NCI-H526 treated with DMSO at 0.1 percent for 48 hours (cell line): ENCODE measurements around the gene DVL3.

Source experiments
- DNase-seq: peaks from one replicate; lab custom pipeline; 2025; lab: John Stamatoyannopoulos, UW

The DVL3 gene

DNA sequence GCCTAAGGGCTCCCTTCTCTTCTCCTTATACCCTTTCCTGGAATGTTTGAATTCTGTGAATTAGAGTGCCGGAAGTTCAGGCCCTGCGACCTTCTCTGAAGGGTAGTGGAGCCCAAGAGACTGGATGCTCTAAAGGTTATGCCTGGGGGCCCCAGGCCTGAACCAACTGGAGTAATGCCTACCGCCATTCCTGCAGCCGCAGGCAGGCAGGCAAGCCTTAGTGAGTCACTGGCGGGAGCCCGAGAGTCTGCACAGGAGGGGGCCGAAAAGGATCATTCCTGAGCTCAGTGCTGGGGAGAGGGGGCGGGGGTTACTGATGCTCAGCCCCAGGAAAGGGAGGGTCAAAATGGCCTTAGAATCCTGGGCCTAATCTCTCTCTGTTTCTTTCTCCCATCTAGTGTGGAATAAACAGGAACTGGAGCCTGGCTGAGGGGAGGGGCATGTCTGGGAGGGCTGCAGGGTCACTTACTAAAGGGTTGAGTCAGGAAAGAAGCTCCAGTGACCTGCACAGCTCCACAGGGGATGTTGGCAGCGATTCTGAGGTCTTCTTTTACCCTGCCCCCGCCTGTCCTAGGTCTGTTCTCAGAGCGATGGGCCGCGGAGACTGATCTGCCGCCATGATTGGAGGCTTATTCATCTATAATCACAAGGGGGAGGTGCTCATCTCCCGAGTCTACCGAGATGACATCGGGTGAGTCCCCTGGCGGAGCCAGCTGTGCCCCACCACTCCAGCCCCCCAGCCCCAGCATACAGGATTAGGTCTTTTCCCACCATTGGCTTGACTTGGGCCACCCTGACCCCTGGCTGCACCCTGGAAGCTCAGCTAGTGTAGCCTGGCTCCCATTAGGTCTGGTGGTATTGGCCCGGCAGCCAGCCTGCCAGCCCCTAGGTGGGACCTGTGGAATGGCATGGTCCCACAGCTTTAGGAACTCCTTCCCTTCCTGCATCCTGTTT, 21.5 kb downstream of the DVL3 start:
- DNase-seq, result no peak

DNA sequence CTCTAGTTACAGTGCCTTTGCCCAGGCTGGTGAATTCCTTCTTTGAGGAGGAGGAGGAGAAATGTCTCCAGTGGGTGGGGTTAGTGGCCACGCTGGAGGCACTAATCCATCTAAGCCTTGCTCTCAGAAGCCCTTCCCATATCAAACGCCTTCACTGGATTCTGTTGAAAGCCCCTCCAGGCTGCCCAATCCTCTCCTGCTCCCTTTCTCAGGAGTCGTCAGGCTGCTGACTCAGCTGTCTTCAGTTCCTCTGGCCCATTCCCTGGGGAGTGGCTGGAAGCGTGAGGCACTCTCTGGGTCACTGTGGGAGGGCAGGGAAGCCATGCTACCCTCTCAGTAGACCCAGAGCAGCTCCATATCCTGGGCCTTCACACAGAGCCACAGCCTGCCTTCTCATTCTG, 22.2 kb downstream of the DVL3 start:
- no peak for DNase-seq

GRCh38 chr3:184177767-184178306, 22.7 kb downstream of the DVL3 start:
- no peak for DNase-seq

- DNase-seq, result no peak
These were observed 23.5 kb downstream of the DVL3 start for GRCh38 chr3:184178521-184179138.

DNA sequence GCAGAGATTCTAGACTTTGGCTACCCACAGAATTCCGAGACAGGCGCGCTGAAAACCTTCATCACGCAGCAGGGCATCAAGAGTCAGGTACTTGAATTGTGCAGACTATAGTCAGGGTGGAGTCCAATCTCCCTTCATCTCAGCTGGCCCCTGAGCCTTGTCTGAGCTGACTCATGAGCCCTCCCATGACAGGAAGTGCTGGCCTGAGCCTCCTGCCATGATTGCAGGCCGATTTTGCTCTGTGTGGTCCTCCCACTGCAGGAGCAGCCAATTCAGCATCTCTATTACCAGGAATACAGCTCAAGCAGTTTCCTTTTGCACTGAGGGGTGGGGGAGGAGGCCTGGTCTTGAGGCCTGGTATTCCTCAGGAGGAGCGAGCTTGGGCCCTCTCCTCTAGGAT, 25.0 kb downstream of the DVL3 start:
- no peak for DNase-seq

GRCh38 chr3:184181596-184181995, 26.4 kb downstream of the DVL3 start:
- DNase-seq, result no peak

GRCh38 chr3:184183679-184184078, 28.5 kb downstream of the DVL3 start:
- no peak for DNase-seq

- DNase-seq, result no peak
These were observed 29.5 kb downstream of the DVL3 start for GRCh38 chr3:184184546-184185230.

- peak; percentile 98 for DNase-seq
These were observed 30.4 kb downstream of the DVL3 start for GRCh38 chr3:184185461-184186183.

DNA sequence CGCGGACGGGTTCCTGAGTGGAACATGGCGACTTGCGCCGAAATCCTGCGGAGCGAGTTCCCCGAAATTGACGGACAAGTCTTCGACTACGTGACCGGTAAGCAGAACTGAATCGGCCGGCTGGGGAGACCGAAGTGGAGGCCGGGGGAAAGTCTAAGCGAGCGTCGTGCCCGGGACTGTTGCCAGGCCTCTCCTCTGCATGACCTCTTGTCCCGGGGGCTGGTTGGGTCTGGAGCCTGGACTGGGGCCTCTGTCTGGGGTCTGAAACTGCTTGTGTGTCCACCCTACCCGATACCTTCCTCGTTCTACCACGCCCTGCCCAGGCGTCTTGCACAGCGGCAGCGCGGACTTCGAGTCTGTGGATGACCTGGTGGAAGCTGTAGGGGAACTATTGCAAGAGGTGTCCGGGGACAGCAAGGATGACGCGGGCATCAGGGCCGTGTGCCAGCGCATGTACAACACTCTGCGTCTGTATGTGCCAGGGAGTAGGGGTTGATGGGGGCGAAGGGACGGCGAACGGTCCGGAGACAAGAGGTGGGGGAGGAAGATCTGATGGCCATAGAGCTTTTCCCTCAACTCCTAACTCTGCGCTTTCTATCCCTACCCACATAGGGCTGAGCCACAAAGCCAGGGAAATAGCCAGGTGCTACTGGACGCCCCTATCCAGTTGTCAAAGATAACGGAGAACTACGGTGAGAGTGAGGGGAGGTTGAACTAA, 31.2 kb downstream of the DVL3 start, which contains the start of gene ABCF3:
Gene ABCF3, plus strand, starts transcription at position 16 of the 718 bp plus-strand sequence. Its CDS starts 9 bp downstream, at position 25.
- no peak for DNase-seq

DNA sequence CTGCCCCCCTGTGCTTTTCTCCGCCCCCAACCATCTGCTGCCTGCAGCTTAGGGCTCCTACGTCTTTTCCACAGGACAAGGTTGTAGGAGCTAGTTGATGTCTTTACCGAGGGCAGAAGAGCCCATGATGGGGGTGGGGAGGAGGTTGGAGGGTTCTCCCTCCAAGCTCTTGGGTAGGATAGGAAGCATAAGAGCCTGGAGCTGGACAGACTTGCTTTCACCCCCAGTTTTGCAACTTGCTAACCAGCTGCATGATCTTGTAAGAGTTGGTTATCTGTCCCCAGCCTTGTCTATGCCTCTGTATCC, 31.7 kb downstream of the DVL3 start:
- DNase-seq, result no peak

GRCh38 chr3:184188080-184188479, 32.9 kb downstream of the DVL3 start:
- DNase-seq, result no peak

DNA sequence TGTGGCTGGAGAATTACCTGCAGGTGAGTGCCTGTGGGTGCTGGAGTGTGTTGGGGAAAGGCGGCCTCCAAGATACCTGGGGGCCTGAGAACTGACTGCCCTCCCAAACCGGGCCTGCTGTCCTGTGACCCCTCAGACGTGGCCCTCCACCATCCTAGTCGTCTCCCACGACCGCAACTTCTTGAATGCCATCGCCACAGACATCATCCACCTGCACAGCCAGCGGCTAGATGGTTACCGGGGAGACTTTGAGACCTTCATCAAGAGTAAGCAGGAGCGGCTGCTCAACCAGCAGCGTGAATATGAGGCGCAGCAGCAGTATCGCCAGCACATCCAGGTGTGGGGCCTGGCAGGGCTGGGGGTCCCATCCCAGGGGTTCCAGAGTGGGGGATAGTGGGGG, 34.2 kb downstream of the DVL3 start:
- no peak for DNase-seq

DNA sequence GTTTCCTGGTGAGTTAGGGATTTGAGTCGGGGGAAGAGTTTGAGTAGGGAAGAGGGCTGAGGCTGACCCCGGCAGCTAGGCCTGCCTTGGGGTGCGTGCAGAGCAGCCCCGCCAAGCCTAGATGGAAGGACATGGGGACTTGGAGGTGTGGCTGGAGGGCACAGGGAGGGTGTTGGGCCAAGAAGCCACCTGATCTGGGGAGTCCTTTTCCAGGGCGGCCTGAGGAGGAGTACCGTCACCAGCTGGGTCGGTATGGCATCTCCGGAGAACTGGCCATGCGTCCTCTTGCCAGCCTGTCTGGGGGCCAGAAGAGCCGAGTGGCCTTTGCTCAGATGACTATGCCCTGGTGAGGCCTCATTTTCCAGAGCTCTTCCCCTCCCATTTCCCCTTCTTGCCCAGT, 37.7 kb downstream of the DVL3 start:
- DNase-seq, result no peak

DNA sequence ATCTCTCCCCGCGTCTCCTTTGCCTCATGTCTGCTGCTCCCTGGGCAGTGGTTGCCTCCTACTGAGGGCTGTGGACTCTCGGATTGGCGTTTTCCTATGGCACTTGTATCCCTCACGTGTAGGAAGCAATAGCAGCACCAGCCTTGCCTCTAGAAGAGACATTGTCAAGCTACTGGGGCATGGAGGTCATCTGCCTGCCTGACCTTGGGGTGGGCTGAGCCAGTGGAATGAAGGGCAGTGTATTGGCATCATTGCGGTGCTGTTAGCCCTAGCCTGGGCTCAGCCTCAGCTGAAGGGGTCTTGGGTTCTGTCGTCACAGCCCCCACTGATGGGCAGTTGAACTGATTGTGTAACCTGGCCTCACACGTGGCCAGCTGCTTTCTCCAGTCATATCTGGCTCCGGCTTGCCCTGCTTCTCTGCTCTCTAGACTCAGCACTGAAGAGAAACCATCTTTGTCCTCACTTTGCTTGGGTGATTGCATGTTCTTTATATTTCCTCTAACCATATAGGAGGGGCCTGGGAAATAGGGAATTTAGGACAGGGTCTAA, 38.9 kb downstream of the DVL3 start:
- DNase-seq, result no peak

DNA sequence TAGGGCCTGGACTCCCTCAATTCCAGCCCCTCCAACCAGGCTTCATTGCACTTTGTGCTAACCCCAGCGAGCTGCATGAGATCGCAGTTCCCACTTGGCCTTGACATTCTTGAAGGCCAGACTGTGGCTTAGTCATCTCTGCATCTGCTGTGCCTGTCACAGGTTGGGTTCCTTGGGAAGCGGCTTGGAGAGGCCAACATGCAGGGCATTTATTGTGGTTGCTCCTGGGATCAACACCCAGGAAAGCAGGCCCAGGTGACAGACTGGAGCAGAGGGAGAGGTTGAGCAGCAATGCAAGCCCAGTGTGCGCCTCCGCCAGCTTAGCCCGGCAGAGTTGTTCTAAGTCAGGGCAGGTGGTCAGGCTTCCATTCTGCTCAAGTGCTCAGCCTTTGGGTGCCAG, 41.4 kb downstream of the DVL3 start:
- no peak for DNase-seq

DNA sequence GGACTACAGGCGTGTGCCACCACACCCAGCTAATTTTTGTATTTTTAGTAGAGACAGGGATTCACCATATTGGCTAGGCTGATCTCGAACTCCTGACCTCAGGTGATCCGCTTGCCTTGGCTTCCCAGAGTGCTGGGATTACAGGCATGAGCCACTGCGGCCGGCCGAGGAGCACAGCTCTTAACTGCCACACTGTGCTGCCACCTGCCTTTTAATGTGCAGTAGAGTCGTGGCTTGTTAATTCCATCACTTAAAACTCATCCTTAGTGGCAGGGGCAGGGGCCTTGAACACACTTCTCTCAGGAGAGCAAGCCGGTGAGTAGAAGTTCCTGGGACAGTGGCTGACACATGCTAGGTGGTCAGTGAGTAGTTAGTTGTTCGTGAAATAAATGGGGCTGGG, 43.3 kb downstream of the DVL3 start:
- no peak for DNase-seq

GRCh38 chr3:184200825-184201224, 45.6 kb downstream of the DVL3 start:
- DNase-seq, result no peak

GRCh38 chr3:184203526-184203925, 48.3 kb downstream of the DVL3 start:
- no peak for DNase-seq

DNA sequence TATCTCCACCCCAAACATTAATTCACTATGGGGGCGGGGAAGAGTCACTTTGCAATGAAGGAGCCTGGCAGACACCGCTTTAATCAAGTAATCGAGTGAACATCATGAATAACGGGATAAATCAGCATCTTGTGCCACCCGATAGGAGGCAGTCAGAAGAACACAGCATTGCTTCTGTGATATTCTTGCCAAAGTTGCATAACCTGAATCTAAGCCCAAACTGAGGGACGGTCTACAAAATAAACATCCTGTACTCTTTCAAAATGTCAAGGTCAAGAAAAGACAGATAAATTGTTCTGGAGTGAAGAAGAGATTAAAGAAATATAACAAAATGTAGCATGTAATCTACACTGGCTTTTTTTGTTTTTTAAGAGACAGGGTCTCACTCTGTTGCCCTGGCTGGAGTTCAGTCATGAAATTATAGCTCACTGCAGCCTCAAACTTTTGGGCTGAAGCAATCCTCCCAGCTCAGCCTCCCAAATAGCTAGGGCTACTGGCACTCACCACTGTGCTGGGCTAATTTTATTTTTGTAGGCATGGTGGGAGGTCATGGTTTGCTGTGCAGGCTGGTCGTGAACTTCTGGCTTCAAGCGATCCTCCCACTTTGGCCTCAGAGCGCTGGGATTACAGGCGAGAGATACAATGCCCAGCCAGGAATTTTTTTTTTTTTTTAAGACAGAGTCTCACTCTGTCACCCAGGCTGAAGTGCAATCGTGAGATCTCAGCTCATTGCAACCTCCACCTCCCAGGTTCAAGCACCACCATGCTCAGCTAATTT, 54.2 kb downstream of the DVL3 start:
- no peak for DNase-seq
